A673 (cell line): ENCODE results near the gene APEX1. TPM values are rescaled to one million over a fixed set of nuclear protein-coding genes. Genes with fewer than 3 reads are reported as not detected.

Experiments used
- Bru-seq: library from RNA; stranded (reverse); fragments of 400-500 nt; gene quantifications from one replicate; lab custom pipeline; 2021; lab: Mats Ljungman, UMichigan
- BruChase-seq, 2 experiments: library from RNA; stranded (reverse); fragments of 400-500 nt; gene quantifications; one replicate each; lab custom pipeline; 2021; lab: Mats Ljungman, UMichigan
- BruUV-seq: library from RNA; stranded (reverse); fragments of 400-500 nt; replicated peaks from 2 replicates; lab custom pipeline; 2021; lab: Mats Ljungman, UMichigan
- CTCF ChIA-PET: fragments of 300-600 bp; sonication (Branson Sonifier 250); formaldehyde crosslinking; loops from one replicate; lab custom pipeline; 2022; ENCODE audit warnings: antibody characterized with exemption; lab: Charles Lee
- POLR2A ChIA-PET: fragments of 300-600 bp; sonication (Branson Sonifier 250); formaldehyde crosslinking; loops from one replicate; lab custom pipeline; 2022; ENCODE audit warnings: antibody characterized with exemption; ENCODE audit not compliant: low non-redundant PET; lab: Charles Lee
- DNase-seq: peaks from one replicate; pipeline ENCODE4 v3.0.0-alpha.2; 2015; ENCODE audit warnings: low spot score
- H3K27ac ChIP-seq: fragments of 200-600 bp; sonication (generic); 2 replicates; pipeline ENCODE4 v1.5.1; 2016; ENCODE audit warnings: mixed run types, low read depth, mild to moderate bottlenecking, mixed read lengths, antibody characterized with exemption, low read length; ENCODE audit not compliant: poor library complexity, severe bottlenecking
- H3K27me3 ChIP-seq: fragments of 200-600 bp; sonication (generic); replicated peaks from 2 replicates; pipeline ENCODE4 v1.6.1; 2017; ENCODE audit warnings: mixed run types, low read depth, mild to moderate bottlenecking, mixed read lengths, antibody characterized with exemption, low read length; ENCODE audit not compliant: insufficient read depth, poor library complexity
- H3K36me3 ChIP-seq: fragments of 200-600 bp; sonication (generic); 2 replicates; pipeline ENCODE4 v1.6.1; 2016; ENCODE audit warnings: mixed run types, mild to moderate bottlenecking, mixed read lengths, antibody characterized with exemption, low read length; ENCODE audit not compliant: insufficient read depth, poor library complexity, severe bottlenecking
- H3K4me1 ChIP-seq: fragments of 200-600 bp; sonication (generic); 2 replicates; pipeline ENCODE4 v1.6.1; 2017; ENCODE audit warnings: mixed run types, mild to moderate bottlenecking, mixed read lengths, antibody characterized with exemption, low read length; ENCODE audit not compliant: insufficient read depth, poor library complexity, severe bottlenecking
- H3K4me3 ChIP-seq: fragments of 200-600 bp; sonication (generic); 2 replicates; pipeline ENCODE4 v1.5.1; 2016; ENCODE audit warnings: low read depth, mixed run types, mild to moderate bottlenecking, mixed read lengths, low read length; ENCODE audit not compliant: poor library complexity, severe bottlenecking
- H3K9me3 ChIP-seq: fragments of 200-600 bp; sonication (generic); 2 replicates; pipeline ENCODE4 v1.6.1; 2016; ENCODE audit warnings: mixed run types, low read depth, mild to moderate bottlenecking, mixed read lengths, antibody characterized with exemption, low read length; ENCODE audit not compliant: poor library complexity, severe bottlenecking
- CTCF ChIP-seq: fragments of 300-800, 200-600 bp; sonication (generic); conservative IDR thresholded peaks from 2 replicates; pipeline ENCODE4 v1.5.1; 2017; ENCODE audit warnings: low read depth, mild to moderate bottlenecking, antibody characterized with exemption, low read length, moderate library complexity, mixed read lengths
- EZH2 ChIP-seq: fragments of 200-600 bp; sonication (generic); IDR thresholded peaks from 2 replicates; pipeline ENCODE4 v1.6.1; 2017; ENCODE audit warnings: borderline replicate concordance, low read depth, mild to moderate bottlenecking, mixed read lengths, antibody characterized with exemption, low read length; ENCODE audit not compliant: poor library complexity, severe bottlenecking
- intact Hi-C: fragments of 100-400 bp; cut with micrococcal nuclease; formaldehyde crosslinking; loops from one replicate; pipeline ENCODE4 v1.10.0; 2022; ENCODE audit not compliant: unreplicated experiment
- long read RNA-seq: library from polyadenylated mRNA; stranded (forward); transcript quantifications from one replicate; pipeline ENCODE4 v2.0.0, GENCODE V29; 2022
- total RNA-seq: library from RNA; stranded (reverse); gene quantifications from 2 replicates; pipeline ENCODE4 v1.2.3, GENCODE V29; 2021

Gene APEX1
- 277 and 299 TPM in 2 replicates for total RNA-seq
- percentile 98 among the genes with signal in this experiment for Bru-seq, nascent RNA
- BruChase-seq, experiment 1, labeled RNA remaining after a 2-hour chase = percentile 97 among the genes with signal in this experiment
- percentile 99 among the genes with signal in this experiment for BruChase-seq, experiment 2, labeled RNA remaining after a 6-hour chase
- long read RNA-seq, transcript APEX1-210 (5 exons, 1,437 nt) = minor isoform, 30 of 422 reads
- long read RNA-seq, transcript APEX1-205 (4 exons, 1,603 nt) = minor isoform, 76 of 422 reads
- long read RNA-seq, transcript APEX1-216 (3 exons, 1,803 nt) = minor isoform, 20 of 422 reads
- long read RNA-seq, transcript APEX1-201 (5 exons, 1,484 nt) = major isoform, 244 of 422 reads
- long read RNA-seq, partial matches to known transcripts = 6 of 422 reads
- long read RNA-seq, other reads (novel, unspliced or antisense) = 24 of 422 reads

- peak; percentile 99 for DNase-seq
- ChIA-PET CTCF (interaction anchor here (0.7 kb wide), 1 partner anchor 39 kb away, joined by 3 read pairs; no protein-coding TSS in a partner anchor), POLR2A (interaction anchor here (0.5 to 1.4 kb wide), 2 partner anchors 50 to 229 kb away, joined by 3 read pairs; no protein-coding TSS in a partner anchor)
- TF ChIP-seq CTCF (no peak), EZH2 (no peak)
- H3K36me3 ChIP-seq = peaks cover 65% of the 10 kb centered on the region
- no peaks in the 10 kb centered on the region for H3K27me3 ChIP-seq
- H3K9me3 ChIP-seq = no peaks in the 10 kb centered on the region
- no TSS peak for BruUV-seq
- peak within 1 kb of the TSS; percentile 96 for H3K27ac ChIP-seq
- peaks cover 9% of the 10 kb centered on the region for H3K4me1 ChIP-seq
- peak within 1 kb of the TSS; percentile 82 for H3K4me3 ChIP-seq
- intact Hi-C loops = loop anchor here (1.0 to 5.0 kb wide), 2 partner anchors 111 to 158 kb away; partner anchors contain the start of gene PARP2
These were observed at the start of gene APEX1, which contains the start of gene OSGEP for GRCh38 chr14:20454516-20455354. Gene APEX1 (plus strand): TSS chr14:20455226. CDS start chr14:20455646, 420 bp downstream. Gene OSGEP (minus strand): TSS chr14:20454812. CDS start chr14:20454683, 129 bp downstream.

- intact Hi-C loops = no loop called here
- Histone ChIP-seq H3K9me3 (no peaks in the 10 kb centered on the region), H3K4me1 (peaks cover 12% of the 10 kb centered on the region), H3K27ac (no peak overlapping the region), H3K27me3 (no peaks in the 10 kb centered on the region), H3K4me3 (no peak overlapping the region), H3K36me3 (peaks cover 20% of the 10 kb centered on the region)
- ChIA-PET CTCF (no interaction called here), POLR2A (no interaction called here)
- DNase-seq = no peak
- TF ChIP-seq EZH2 (no peak), CTCF (no peak)
- no TSS peak for BruUV-seq
These were observed 45.8 kb upstream of the APEX1 start for GRCh38 chr14:20409226-20409625.

GRCh38 chr14:20412411-20412810 is 42.6 kb upstream of the APEX1 start:
- Histone ChIP-seq H3K4me3 (peak overlapping the region; percentile 78), H3K27ac (no peak overlapping the region), H3K36me3 (peaks cover 8% of the 10 kb centered on the region), H3K27me3 (no peaks in the 10 kb centered on the region), H3K4me1 (peaks cover 13% of the 10 kb centered on the region), H3K9me3 (no peaks in the 10 kb centered on the region)
- peak; percentile 7 for DNase-seq
- POLR2A ChIA-PET = interaction anchor here (0.6 to 0.9 kb wide), 2 partner anchors 49 to 57 kb away, joined by 4 to 5 read pairs; no protein-coding TSS in a partner anchor
- CTCF ChIA-PET = no interaction called here
- no TSS peak for BruUV-seq
- TF ChIP-seq EZH2 = no peak
- TF ChIP-seq CTCF = no peak
- intact Hi-C loops = loop anchor here (2.0 to 5.0 kb wide), 2 partner anchors 196 to 270 kb away; partner anchors contain the start of gene RNASE4
